ENCODE results near the gene APOO.
"Not testable (repeated sequence)": the region's sequence is repeated elsewhere in the genome, so short reads cannot be mapped to it uniquely, and the experiment has no call there.

APOO gene

DNA sequence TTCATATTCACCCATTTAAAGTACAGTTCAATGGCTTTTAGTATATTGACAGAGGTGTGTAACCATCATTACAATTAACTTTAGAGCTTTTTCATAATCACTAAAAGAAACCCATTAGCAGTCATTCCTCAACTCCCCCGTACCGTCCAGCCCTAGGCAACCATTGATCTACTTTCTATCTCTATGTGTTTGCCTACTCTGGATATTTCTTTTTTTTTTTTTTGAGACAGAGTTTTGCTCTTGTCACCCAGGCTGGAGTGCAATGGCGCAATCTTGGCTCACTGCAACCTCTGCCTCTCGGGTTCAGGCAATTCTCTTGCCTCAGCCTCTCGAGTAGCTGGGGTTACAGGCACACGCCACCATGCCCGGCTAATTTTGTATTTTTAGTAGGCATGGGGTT, 48.5 kb downstream of the APOO start:
- DNase-seq: not testable (repeated sequence)

DNA sequence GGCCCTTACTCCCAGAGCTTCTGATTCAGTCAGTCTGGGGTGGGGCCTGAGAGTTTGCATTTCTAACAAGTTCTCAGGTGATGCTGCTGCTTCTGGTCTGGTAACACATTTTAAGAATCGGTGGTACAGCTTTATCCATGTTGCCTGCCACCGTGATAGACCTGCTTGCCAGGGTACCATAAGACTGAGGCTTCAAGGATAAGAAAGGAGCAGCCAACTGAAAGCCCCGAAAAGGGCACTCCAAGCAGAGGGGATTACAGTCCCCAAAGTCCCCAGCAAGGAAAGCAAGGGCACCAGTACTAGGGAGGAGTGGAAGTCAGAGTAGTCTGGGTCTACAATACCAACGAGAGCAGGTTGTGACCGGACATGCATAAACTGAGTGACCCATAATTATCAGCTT, 49.8 kb downstream of the APOO start:
- DNase-seq: no peak

DNA sequence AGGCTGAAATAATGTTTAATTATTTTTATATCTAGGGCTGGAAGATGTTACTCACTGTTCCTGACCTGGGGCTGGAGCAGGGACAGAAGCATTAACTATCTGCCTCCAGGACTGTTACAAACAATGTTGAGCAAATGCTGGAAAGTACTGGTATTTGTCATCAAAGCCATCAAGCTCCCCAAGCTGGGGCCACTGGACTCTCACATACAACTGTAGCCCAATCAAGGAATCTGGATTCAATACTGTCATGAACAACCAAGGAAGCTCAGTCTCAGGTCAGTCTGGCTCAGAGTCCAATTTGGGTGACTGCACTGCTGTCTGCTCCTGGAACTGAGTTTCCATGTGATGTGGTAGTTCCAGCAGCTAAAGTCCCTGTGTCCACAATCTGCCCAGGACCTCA, 50.4 kb downstream of the APOO start:
- DNase-seq: no peak

DNA sequence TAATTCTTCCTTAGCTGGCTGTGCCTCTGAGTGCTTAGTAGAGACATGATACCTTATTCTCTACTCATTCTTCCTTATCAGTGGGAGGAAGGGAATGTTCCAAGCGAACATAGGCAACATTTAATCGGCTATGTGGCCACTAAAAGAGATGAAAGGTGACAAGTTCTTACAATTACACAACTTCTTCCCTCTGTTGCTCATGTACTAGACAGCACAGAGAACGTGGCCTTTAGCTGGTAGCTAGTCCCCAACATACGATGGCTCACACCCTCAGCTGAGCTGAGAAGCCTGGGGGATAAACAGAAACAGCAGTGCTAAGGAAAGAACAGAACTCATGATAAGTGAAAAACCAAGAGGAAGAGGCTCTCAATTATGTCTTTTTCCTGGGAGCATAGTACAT, 52.2 kb downstream of the APOO start:
- no peak for DNase-seq

DNA sequence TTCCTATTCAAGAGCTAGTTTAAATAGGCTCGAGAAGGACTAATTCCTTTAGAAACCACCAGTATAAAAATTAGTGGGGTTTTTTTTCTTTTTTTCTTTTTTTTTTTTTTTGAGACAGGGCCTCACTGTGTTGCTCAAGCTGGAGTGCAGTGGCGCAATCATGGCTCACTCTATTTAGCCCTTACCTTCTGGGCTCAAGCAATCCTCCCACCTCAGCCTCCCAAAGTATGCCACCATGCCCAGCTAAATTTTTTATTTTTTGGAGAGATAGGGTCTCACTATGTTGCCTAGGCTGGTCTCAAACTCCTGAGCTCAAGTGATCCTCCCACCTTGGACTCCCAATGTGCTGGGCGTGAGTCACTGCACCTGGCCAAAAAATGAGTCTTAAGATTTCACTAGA, 52.8 kb downstream of the APOO start:
- no peak for DNase-seq

DNA sequence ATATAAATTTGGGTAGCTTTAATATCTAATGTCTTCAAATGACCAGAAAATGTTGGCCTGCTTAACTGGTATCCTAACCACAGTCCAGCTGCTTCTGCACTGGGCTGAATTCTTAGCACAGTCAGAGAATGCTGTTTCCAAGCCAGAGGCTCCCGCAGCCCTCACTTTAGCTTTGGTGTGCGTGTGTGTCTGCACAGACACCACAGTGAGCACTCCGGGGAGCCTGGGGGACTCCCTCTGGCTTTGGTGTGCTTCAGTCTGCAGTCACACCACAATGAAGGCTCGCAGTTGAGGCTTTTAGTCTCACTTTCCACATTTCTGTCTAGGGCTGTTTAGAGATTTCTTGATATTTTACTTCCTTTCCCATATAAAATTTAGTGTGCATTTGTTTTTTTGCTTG, 53.6 kb downstream of the APOO start:
- no peak for DNase-seq

DNA sequence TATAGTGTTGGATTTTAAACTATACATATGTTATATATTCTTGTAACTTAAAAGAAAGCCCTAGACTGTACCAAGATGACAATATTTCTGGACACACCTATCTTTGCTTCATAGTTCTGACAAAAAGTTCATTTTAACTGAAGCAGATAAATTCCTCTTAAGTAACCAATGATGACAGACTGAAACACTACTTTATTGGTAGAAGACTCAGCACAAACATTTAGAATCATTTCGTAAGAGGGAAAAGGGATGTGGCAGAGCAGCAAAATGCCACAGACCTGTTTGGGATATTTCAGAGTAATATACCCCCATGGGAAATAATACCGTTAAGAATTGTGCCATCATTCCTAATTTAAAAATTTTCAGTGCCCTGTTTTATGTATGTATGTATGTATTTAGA, 56.2 kb downstream of the APOO start:
- no peak for DNase-seq

DNA sequence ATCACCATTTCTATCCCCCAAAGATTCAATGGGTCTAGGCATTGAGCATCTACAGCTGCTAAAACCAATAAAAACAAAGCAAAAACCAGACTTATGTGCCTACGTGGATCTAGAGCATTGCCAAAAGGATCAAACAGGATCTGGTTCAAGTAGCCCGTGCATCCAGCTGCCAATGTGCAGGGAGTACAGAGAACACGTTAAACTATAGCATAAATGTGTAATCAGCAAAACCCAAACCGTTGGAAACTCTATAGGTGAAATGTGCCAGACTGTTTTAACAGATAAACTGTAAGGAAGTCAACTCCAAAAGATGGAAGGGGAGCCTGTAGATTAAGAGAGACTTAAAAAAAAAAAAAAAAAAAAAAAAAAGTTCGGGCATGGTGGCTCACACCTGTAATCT, 58.5 kb downstream of the APOO start:
- no peak for DNase-seq

DNA sequence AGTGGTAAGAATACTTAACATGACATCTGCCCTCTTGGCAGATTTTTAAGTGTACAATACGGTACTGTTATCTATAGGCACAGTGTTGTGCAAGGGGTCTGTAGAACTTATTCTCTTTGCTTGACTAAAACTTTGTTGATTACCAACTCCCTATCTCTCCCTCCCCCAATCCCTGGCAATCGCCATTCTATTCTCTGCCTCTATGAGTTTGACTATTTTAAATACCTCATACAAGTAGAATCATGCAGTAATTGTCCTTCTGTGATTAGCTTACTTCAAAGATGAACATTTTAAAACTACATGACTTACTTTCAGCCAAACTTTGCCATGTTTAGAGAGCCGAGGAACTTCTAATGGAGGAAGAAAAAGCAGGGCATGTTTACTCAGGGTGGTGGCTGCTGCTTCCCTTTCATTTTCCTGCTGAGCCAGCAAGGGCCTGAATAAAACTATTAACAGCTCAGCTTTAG, 62.4 kb downstream of the APOO start:
- no peak for DNase-seq

DNA sequence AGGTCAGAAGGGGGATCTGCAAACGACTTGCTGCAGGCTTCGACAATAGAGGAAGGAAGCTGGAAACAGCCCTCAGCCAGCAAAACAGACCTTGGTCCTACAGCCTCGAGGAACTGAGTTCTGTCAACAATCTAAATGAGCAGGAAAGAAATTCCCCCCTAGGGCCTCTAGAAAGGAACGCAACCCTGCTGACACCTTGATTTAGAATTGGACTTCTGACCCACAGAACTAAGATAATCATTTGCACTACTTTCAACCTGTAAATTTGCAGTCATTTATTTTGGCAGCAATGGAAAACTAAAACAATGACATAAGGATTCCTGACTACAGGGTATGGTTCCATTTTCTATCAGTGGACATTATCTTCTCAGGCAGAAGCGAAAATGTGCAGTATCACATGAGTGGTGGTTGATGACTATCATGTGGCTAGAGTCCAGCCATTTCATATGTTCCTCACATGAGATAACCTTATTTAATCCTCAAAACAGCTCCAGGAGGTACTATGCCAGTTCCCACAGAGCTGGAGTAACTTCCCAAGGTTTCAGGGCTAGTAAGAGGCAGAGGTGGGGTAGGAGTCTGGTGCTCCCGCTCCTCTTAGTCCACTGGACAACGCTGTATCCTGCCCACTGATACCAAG, 63.1 kb downstream of the APOO start:
- DNase-seq: no peak

DNA sequence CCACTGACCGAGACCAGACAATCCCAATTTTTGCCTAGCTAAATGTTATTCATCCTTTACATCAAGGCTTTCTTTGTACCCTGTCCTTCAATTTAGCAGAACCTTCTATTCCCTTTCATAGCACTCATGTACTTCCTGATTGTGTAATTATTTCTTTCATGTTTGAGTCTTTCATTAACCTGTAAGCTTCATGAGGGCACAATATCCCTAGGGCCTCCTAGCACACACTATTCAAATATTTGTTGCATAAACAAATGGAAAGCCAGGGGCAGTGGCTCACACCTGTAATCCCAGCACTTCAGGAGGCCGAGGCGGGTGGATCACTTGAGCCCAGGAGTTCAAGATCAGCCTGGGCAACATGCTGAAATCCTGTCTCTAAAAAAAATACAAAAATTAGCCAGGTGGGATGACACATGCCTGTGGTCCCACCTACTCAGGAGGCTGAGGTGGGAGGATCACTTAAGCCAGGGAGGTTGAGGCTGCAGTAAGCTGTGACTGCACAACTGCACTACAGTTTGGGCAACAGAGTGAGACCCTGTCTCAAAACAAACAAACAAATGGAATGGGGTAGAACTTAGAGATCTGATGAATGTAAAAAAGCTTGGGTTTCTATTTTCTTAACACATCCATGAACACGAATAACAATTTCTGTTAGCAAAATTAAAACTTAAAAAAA, 65.8 kb downstream of the APOO start:
- DNase-seq: no peak

DNA sequence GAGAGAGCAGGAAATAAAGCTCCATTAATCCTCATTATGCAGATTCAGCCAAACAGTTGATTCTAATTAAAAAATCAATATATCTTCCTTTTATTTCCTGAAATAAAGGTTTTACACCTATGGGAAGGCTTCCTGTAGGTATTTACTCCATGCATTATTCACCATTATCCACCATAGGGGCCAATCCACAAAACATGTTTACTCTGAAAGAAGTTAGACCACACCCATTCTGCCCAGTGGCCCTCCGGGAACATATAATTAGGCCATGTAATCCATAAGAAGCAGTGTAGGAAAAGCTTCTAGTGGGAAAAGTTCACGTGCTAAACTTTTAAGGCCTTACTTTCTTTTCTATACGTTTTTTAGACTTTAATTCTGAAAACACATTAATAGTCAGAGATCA, 67.1 kb downstream of the APOO start:
- DNase-seq: no peak

DNA sequence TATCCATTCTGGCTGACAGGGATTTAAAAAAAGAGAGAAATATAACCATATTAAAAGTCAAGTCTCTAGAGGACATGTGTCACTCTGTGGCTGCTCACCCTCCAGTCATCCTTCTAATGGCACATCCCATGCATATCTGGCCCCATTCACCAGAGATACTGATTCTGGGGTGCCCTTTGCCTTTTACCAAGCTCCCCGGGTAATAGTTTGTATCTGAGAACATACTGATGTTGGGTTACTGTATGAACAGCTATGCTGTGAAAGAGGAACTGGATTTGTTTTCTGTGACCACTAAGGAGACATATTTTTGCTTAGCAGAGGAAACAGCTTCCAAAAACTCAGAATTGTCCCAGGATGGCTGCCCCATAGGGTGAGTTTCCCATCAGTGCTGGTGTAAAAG, 68.8 kb downstream of the APOO start:
- DNase-seq: no peak

DNA sequence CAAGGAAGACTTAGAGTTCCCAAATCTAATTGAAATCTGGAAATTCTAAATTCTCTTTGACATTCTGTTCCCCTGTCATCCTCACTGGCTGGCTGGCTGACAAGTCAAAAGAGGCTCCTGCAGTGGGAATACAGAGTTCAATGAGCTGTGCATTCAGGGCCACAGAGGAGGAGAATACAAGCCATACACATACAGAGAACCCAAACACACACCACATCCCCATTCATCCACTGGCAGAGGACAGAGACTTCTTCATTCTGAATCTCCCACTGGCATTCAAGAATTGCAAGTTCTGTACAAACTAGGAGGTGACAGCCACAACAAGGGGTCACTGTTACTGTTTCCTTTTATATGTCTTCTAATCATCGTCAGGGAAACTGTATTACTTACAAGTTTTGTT, 75.0 kb downstream of the APOO start:
- no peak for DNase-seq

DNA sequence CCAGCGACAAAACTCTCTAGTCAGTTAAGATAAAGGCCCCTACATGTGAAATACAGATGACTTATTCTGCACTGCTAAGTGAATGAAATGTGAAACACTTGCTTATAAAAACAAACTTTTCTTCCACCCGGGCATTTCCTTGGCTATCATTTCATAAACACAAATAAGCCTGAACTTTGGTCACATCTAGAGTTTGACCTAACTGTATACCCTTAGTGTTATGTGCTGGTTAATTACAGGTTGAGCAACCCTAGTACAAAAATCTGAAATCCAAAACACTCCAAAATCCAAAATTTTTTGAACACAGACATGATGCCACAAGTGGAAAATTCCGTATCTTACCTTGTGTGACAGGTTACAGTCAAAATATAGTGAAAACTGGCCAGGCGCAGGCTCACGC, 78.9 kb downstream of the APOO start:
- no peak for DNase-seq

DNA sequence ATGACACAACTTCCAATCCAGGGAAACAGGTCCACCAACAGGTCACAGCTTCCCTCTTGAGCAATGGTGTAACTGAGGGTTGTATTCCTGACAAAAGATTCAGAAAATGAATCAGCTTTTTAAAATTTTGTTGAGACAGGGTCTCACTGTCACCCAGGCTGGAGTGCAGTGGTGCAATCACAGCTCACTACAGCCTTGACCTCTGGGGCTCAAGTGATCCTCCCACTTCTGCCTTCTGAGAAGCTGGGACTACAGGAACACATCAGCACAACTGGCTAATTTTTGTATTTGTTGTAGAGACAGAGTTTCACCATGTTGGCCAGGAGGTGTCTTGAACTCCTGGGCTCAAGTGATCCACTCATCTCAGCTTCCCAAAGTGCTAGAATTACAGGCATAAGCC, 81.1 kb downstream of the APOO start:
- no peak for DNase-seq

DNA sequence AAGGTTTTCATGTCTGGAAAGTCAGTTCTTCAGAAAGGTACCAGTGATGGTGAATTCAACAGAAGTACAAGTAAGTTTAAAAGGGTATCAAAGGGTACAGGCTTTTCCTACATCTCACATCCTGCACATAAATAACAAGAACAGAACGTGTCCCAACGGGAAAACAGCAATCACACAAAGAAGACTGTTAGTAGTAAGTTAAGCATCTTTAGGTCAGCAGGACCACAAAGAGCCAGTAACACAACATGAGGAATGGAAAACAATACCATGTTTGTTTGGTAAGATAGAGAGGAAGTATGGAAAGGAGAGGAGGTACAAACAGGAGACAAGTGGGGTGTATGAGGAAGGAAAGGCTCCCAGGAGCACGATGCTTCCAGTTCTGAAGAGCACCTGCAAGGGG, 81.5 kb downstream of the APOO start:
- no peak for DNase-seq

DNA sequence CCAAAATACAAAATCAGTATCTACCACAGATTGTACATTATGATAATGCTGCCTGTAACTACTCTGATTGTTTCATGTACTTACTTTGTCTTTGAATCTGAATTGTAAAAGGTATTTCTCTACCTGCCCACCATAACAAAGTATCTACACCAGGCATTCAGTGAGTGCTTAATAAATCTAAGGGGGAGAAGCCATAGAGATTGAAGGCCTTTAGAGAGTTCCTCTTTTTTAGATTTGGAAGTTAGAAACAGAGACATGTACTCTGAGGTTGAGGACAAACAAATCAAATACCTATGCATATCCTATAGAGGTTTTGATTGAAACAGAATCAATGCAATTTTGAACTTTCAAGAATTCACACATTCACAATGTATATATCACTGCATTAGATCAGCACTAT, 82.1 kb downstream of the APOO start:
- no peak for DNase-seq

DNA sequence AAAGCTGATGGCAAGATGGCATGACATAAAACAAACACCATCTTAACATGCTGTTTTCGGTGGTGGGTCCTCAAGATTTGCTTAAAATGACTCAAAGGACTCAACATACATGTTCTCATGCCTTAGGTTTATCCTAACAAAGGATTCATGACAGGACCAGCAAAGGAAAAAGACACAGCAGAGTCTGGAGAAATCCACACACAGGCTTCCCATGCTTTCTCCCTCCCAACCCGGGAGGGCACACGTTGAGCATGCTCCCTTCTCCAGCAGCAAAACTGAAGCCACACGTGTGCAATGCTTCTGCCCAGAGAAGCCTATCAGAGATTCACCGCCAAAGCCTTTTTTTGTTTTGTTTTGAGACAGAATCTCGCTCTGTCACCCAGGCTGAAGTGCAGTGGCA, 84.9 kb downstream of the APOO start:
- DNase-seq: no peak

DNA sequence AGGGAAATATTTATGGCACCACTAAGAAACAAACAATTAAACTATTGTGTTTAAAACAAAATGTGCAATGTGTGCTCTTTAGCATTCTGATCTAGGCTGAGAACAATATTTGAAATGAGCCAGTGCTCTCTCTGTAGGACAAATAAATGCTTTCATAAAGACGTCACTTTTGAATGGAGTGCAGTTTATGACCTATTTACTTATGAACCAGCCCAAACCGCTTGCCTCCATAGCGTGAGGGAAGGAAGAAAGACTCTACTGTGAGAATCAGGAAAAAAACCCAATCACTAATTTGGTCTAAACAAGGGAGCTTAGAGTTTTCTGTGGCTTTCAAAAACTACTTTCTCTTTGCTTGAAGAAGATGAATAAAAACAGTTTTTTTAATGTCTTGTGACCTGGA, 85.3 kb downstream of the APOO start:
- DNase-seq: no peak

DNA sequence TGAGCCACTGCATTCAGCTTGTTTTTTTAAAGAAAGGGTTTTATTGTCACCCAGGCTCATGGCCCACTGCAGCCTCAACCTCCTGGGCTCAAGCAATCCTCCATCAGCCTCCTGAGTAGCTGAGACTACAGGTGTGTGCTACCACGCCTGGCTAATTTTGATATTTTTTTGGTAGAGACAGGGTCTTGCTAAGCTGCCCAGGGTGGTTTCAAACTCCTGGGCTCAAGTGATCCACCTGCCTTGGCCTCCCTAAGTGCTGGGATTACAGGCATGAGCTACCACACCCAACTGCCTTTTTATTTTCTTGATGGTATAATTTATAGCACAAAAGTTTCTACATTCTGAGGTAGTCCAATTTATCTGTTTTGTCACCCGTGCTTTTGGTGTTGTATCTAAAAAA, 85.9 kb downstream of the APOO start:
- no peak for DNase-seq

DNA sequence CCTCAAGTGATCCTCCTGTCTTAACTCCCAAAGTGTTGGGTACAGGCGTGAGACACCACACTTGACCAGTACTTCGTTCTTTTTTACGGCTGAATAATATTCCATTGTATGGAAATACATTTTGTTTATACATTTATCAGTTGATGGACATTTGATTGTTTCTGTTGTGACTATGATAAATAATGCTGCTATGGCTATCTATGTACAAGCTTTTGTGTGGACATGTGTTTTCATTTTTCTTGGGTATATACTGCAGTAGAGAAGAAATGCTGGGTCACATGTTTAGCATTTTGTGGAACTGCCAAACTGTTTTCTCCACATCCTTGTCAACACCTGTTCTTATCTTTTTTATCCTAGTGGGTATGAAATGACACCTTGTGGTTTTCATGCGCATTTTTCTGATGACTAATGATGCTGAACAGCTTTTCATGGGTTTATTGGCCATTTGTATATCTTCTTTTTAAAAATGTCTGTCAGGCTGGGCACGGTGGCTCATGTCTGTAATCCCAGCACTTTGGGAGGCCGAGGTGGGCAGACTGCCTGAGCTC, 87.4 kb downstream of the APOO start:
- no peak for DNase-seq

DNA sequence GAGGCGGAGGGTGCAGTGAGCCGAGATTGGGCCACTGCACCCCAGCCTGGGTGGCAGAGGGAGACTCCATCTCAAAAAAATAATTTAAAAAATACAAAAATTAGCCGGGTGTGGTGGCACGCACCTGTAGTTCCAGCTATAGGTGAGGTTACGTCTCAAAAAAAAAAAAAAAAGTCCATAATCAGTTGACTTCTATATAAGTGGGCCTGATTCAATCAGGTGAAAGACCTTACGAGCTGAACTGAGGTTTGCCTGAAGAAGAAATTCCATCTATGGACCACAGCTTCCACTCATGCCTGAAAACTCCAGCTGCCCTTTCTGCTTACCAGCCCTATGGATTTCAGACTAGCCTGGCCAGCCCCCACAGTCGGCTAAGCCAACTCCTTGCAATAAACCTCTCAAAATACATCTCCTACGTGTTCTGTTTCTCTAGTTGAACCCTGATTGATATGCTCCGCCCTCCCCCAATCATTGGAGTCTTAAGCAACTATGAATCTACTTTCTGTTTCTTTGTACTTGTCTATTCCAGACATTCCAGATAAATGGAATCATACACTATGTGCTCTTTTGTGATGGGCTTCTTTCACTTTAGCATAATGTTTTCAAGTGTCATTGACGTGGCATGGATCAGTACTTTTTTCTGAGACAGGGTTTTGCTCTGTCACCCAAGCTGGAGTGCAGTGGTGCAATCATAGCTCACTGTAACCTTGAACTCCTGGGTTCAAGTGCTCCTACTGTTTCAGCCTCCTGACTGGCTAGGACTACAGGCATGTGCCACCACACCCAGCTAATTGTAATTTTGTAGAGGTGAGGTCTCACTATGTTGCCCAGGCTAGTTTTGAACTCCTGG, 88.1 kb downstream of the APOO start:
- DNase-seq: peak; percentile 50

DNA sequence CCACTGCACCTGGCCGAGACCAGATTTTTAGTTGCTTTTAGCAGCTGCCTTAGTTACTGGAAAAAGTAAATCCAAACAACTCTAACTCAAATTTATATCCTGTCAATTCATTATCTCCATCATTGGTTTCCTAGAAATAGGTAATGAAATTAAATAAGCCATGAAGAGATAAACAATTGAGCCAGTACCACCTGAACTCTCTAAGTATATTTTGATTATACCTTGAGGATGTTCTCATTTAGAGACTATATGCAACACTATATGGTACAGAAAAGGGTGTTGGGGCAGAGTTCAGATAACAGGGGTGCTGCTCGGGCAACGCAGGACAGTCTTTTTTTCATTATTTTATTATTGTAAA, 89.8 kb downstream of the APOO start:
- DNase-seq: no peak

Measured in fibroblast of skin of abdomen (primary cell).